IMR-90 (cell line): ENCODE data around the gene ADCY1. TPM values are rescaled to one million over a fixed set of nuclear protein-coding genes. Genes with fewer than 3 reads are reported as not detected.

Experiments used
- ATAC-seq: fragments of 200-7000 bp; cut with Tn5 transposase; 2 replicates; pipeline ENCODE4 v1.9.1; 2020; ENCODE audit warnings: low read depth, mild to moderate bottlenecking, moderate library complexity
- BruUV-seq: library from RNA; stranded (reverse); fragments of 400-500 nt; replicated peaks from 2 replicates; lab custom pipeline; 2021; lab: Mats Ljungman, UMichigan
- CTCF ChIA-PET: fragments of 300-600 bp; formaldehyde crosslinking; extraction: SDS; loops from one replicate; lab custom pipeline; 2021; ENCODE audit warnings: antibody characterized with exemption; lab: Yijun Ruan, JAX
- POLR2A ChIA-PET: fragments of 300-600 bp; sonication (Branson Sonifier 250); formaldehyde crosslinking; loops from one replicate; lab custom pipeline; 2022; ENCODE audit warnings: antibody characterized with exemption; ENCODE audit not compliant: unreplicated experiment; lab: Charles Lee
- DNase-seq: peaks from one replicate; pipeline ENCODE4 v3.0.0; 2013
- H2AFZ ChIP-seq: replicated peaks from 2 replicates; pipeline ENCODE3; 2013; ENCODE audit warnings: low read length, mild to moderate bottlenecking; ENCODE audit not compliant: poor library complexity
- H2AK5ac ChIP-seq: 2 replicates; pipeline ENCODE4 v1.6.1; 2013; ENCODE audit warnings: low read depth, low read length, inconsistent platforms
- H2AK9ac ChIP-seq: replicated peaks from 2 replicates; pipeline ENCODE3; 2013; ENCODE audit warnings: mild to moderate bottlenecking, low read depth, low read length, moderate library complexity; ENCODE audit not compliant: poor library complexity
- H2BK120ac ChIP-seq: 2 replicates; pipeline ENCODE4 v1.6.1; 2013; ENCODE audit warnings: low read depth, low read length, inconsistent platforms
- H2BK15ac ChIP-seq: 3 replicates; pipeline ENCODE4 v1.6.1; 2013; ENCODE audit warnings: low read depth, low read length, inconsistent platforms
- H2BK20ac ChIP-seq: 2 replicates; pipeline ENCODE4 v1.6.1; 2013; ENCODE audit warnings: low read depth, mild to moderate bottlenecking, inconsistent platforms, low read length, moderate library complexity
- H2BK5ac ChIP-seq: 2 replicates; pipeline ENCODE4 v1.6.1; 2013; ENCODE audit warnings: mild to moderate bottlenecking, low read depth, low read length, inconsistent platforms; ENCODE audit not compliant: poor library complexity, severe bottlenecking
- H3K14ac ChIP-seq: replicated peaks from 2 replicates; pipeline ENCODE4 v1.6.1; 2013; ENCODE audit warnings: low read depth, low read length, inconsistent platforms
- H3K18ac ChIP-seq: 2 replicates; pipeline ENCODE4 v1.6.1; 2013; ENCODE audit warnings: low read depth, low read length, control low read depth
- H3K23ac ChIP-seq: 2 replicates; pipeline ENCODE4 v1.6.1; 2013; ENCODE audit warnings: low read depth, low read length, inconsistent platforms
- H3K27ac ChIP-seq: 2 replicates; pipeline ENCODE4 v1.5.1; 2013; ENCODE audit warnings: mild to moderate bottlenecking, control low read depth, low read length; ENCODE audit not compliant: insufficient read depth
- H3K27me3 ChIP-seq: 2 replicates; pipeline ENCODE4 v1.6.1; 2013; ENCODE audit warnings: low read length; ENCODE audit not compliant: control insufficient read depth, insufficient read depth
- H3K36me3 ChIP-seq: 2 replicates; pipeline ENCODE4 v1.6.1; 2013; ENCODE audit warnings: low read length, mixed read lengths; ENCODE audit not compliant: control insufficient read depth, insufficient read depth
- H3K4ac ChIP-seq: 2 replicates; pipeline ENCODE4 v1.6.1; 2013; ENCODE audit warnings: low read depth, low read length, inconsistent platforms
- H3K4me1 ChIP-seq: 2 replicates; pipeline ENCODE4 v1.6.1; 2013; ENCODE audit warnings: low read length, mixed read lengths; ENCODE audit not compliant: control insufficient read depth, insufficient read depth
- H3K4me2 ChIP-seq: 2 replicates; pipeline ENCODE4 v1.6.1; 2013; ENCODE audit warnings: low read depth, mild to moderate bottlenecking, control low read depth, low read length, moderate library complexity
- H3K4me3 ChIP-seq: 2 replicates; pipeline ENCODE4 v1.5.1; 2013; ENCODE audit warnings: low read depth, mild to moderate bottlenecking, control low read depth, low read length, moderate library complexity; ENCODE audit not compliant: insufficient read depth
- H3K56ac ChIP-seq: 2 replicates; pipeline ENCODE4 v1.6.1; 2013; ENCODE audit warnings: low read length, inconsistent platforms; ENCODE audit not compliant: insufficient read depth; ENCODE audit errors: extremely low read depth
- H3K79me1 ChIP-seq, 2 experiments: 2 replicates each; pipeline ENCODE4 v1.6.1; 2013; ENCODE audit warnings: low read length in 2 of 2, inconsistent platforms in 1 of 2, low read depth in 1 of 2
- H3K9ac ChIP-seq: 2 replicates; pipeline ENCODE4 v1.6.1; 2013; ENCODE audit warnings: low read depth, low read length, control low read depth
- H3K9me1 ChIP-seq: 2 replicates; pipeline ENCODE4 v1.6.1; 2013; ENCODE audit warnings: low read length, inconsistent platforms; ENCODE audit not compliant: insufficient read depth
- H3K9me3 ChIP-seq: 2 replicates; pipeline ENCODE4 v1.6.1; 2013; ENCODE audit warnings: low read length; ENCODE audit not compliant: control insufficient read depth, insufficient read depth
- H4K20me1 ChIP-seq: 2 replicates; pipeline ENCODE4 v1.6.1; 2013; ENCODE audit warnings: low read length, inconsistent platforms; ENCODE audit not compliant: insufficient read depth
- H4K5ac ChIP-seq: 2 replicates; pipeline ENCODE4 v1.6.1; 2013; ENCODE audit warnings: mild to moderate bottlenecking, low read depth, low read length, control low read depth
- H4K8ac ChIP-seq, 2 experiments: 2 replicates each; pipeline ENCODE4 v1.6.1; 2013; ENCODE audit warnings: low read depth in 2 of 2, low read length in 2 of 2, control low read depth in 1 of 2, inconsistent platforms in 1 of 2
- H4K91ac ChIP-seq: 2 replicates; pipeline ENCODE4 v1.6.1; 2013; ENCODE audit warnings: low read depth, low read length, inconsistent platforms; ENCODE audit not compliant: insufficient read depth
- CEBPB ChIP-seq: IDR thresholded peaks from 2 replicates; pipeline ENCODE4 v1.6.1; 2012; ENCODE audit warnings: low read depth, low read length, improper control_type of control experiment
- CTCF ChIP-seq: conservative IDR thresholded peaks from 2 replicates; pipeline ENCODE4 v1.5.1; 2012; ENCODE audit warnings: mild to moderate bottlenecking, low read depth, low read length, improper control_type of control experiment
- ELK1 ChIP-seq: fragments of 150-350 bp; IDR thresholded peaks from 2 replicates; pipeline ENCODE4 v1.6.1; 2016; ENCODE audit warnings: low read depth, mild to moderate bottlenecking, low read length, moderate library complexity, borderline replicate concordance
- FOS ChIP-seq: fragments of 150-350 bp; IDR thresholded peaks from 2 replicates; pipeline ENCODE4 v1.6.1; 2016; ENCODE audit warnings: low read depth, low read length
- MAFK ChIP-seq: IDR thresholded peaks from 2 replicates; pipeline ENCODE4 v1.6.1; 2012; ENCODE audit warnings: low read depth, low read length, improper control_type of control experiment
- MXI1 ChIP-seq: IDR thresholded peaks from 2 replicates; pipeline ENCODE4 v1.6.1; 2012; ENCODE audit warnings: low read depth, mild to moderate bottlenecking, low read length, moderate library complexity, borderline replicate concordance
- NFE2L2 ChIP-seq: fragments of 150-350 bp; IDR thresholded peaks from 2 replicates; pipeline ENCODE4 v1.6.1; 2016; ENCODE audit warnings: low read depth, mild to moderate bottlenecking, low read length
- POLR2A ChIP-seq: IDR thresholded peaks from 2 replicates; pipeline ENCODE4 v1.6.1; 2012; ENCODE audit warnings: mild to moderate bottlenecking, low read depth, low read length
- RAD21 ChIP-seq: IDR thresholded peaks from 2 replicates; pipeline ENCODE4 v1.6.1; 2012; ENCODE audit warnings: low read length, improper control_type of control experiment
- SMC3 ChIP-seq: fragments of 150-350 bp; IDR thresholded peaks from 2 replicates; pipeline ENCODE4 v1.6.1; 2016; ENCODE audit warnings: low read depth, mild to moderate bottlenecking, antibody characterized with exemption, low read length, moderate library complexity
- USF2 ChIP-seq: fragments of 150-350 bp; IDR thresholded peaks from 2 replicates; pipeline ENCODE4 v1.6.1; 2017; ENCODE audit warnings: mild to moderate bottlenecking, antibody characterized with exemption, low read length, low read depth
- WGBS, 2 experiments: methylation state at CpG; one replicate each; pipeline versions ENCODE4 v1.1.5 to v1.1.7; 2013; ENCODE audit warnings: missing lambda C conversion rate in 2 of 2; ENCODE audit not compliant: insufficient read length in 1 of 2; ENCODE audit errors: extremely low coverage in 2 of 2; 5-methylcytosine and 5-hydroxymethylcytosine counted together
- dilution Hi-C: fragments of 300-500 bp; cut with HindIII; formaldehyde crosslinking; loops from one replicate; pipeline ENCODE4 v1.14.3; 2018; ENCODE audit warnings: low sequenced_read_pairs; ENCODE audit not compliant: unreplicated experiment
- in situ Hi-C: fragments of 300-500 bp; cut with MboI; formaldehyde crosslinking; loops from 3 replicates; pipeline ENCODE4 v1.14.3; 2019; ENCODE audit warnings: low sequenced_read_pairs, inconsistent platforms, mixed read lengths
- intact Hi-C: fragments of 100-400 bp; cut with micrococcal nuclease; formaldehyde crosslinking; loops from 2 replicates; pipeline ENCODE4 v1.10.0; 2022
- polyA plus RNA-seq, 3 experiments: library from polyadenylated mRNA; depleted of rRNA; stranded (reverse); fragments of >200 nt; gene quantifications; 2 replicates each; pipeline ENCODE4 v1.2.3, GENCODE V29; 2012; ENCODE audit warnings: low replicate concordance in 1 of 3
- total RNA-seq: library from RNA; depleted of rRNA; stranded (reverse); fragments of >200 nt; gene quantifications from 2 replicates; pipeline ENCODE4 v1.2.3, GENCODE V29; 2012

The ADCY1 gene
- total and polyA plus RNA-seq, 2 of the 4 experiments (the other 2 are of a cell fraction): 0.18 to 0.24 TPM

DNA sequence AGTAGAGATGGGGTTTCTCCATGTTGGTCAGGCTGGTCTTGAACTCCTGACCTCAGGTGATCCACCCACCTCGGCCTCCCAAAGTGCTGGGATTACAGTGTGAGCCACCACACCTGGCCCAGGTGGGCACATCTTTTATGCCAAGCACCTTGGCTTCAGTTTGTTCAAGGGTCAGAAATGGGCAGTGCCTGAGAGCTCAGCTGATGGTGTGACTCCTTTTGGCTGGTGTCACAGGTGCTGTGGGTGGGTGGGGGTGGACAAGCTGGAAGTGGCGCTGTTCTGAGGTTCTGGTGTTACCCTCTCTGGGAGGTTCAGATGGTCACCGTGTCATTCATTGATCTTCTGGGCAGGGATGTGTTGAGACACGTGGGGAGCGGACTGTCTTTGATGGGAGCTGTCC lies 11.5 kb downstream of the ADCY1 start:
- in situ Hi-C loops (no loop called here), dilution Hi-C loops (no loop called here), intact Hi-C loops (no loop called here)
- no peak overlapping the region for H4K5ac ChIP-seq
- no peak overlapping the region for H3K23ac ChIP-seq
- no peak overlapping the region for H2AK5ac ChIP-seq
- TF ChIP-seq ELK1 (no peak), FOS (no peak), SMC3 (no peak), POLR2A (no peak), CTCF (no peak), NFE2L2 (no peak), CEBPB (no peak), USF2 (no peak), MXI1 (no peak), RAD21 (no peak), MAFK (no peak)
- no TSS peak for BruUV-seq
- H4K20me1 ChIP-seq: no peaks in the 10 kb centered on the region
- no peak overlapping the region for H3K4me2 ChIP-seq
- no peak overlapping the region for H2BK120ac ChIP-seq
- no peaks in the 10 kb centered on the region for H3K4me1 ChIP-seq
- H3K56ac ChIP-seq: no peak overlapping the region
- H2BK15ac ChIP-seq: no peak overlapping the region
- H2AFZ ChIP-seq: no peak overlapping the region
- no peak overlapping the region for H3K9ac ChIP-seq
- H3K4me3 ChIP-seq: no peak overlapping the region
- H2AK9ac ChIP-seq: no peak overlapping the region
- ChIA-PET POLR2A (no interaction called here), CTCF (no interaction called here)
- no peak overlapping the region for H3K18ac ChIP-seq
- no peaks in the 10 kb centered on the region for H3K9me3 ChIP-seq
- H4K8ac ChIP-seq: no peak overlapping the region
- H3K27me3 ChIP-seq: peaks cover 13% of the 10 kb centered on the region
- no peak overlapping the region for H2BK5ac ChIP-seq
- no peaks in the 10 kb centered on the region for H3K79me1 ChIP-seq
- H3K36me3 ChIP-seq: no peaks in the 10 kb centered on the region
- H3K27ac ChIP-seq: no peak overlapping the region
- H3K9me1 ChIP-seq: no peaks in the 10 kb centered on the region
- no peak overlapping the region for H3K14ac ChIP-seq
- H3K4ac ChIP-seq: no peak overlapping the region
- no CpG with 5 or more reads among the region's 5 CpGs for WGBS, 2 experiments
- no peak overlapping the region for H2BK20ac ChIP-seq
- no peak for DNase-seq
- no peak overlapping the region for H4K91ac ChIP-seq
- ATAC-seq: no peak
